ENCODE results near the gene SLAMF1.
"Not testable (repeated sequence)": the region's sequence is repeated elsewhere in the genome, so short reads cannot be mapped to it uniquely, and the experiment has no call there.

The SLAMF1 gene, protein sequence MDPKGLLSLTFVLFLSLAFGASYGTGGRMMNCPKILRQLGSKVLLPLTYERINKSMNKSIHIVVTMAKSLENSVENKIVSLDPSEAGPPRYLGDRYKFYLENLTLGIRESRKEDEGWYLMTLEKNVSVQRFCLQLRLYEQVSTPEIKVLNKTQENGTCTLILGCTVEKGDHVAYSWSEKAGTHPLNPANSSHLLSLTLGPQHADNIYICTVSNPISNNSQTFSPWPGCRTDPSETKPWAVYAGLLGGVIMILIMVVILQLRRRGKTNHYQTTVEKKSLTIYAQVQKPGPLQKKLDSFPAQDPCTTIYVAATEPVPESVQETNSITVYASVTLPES

DNA sequence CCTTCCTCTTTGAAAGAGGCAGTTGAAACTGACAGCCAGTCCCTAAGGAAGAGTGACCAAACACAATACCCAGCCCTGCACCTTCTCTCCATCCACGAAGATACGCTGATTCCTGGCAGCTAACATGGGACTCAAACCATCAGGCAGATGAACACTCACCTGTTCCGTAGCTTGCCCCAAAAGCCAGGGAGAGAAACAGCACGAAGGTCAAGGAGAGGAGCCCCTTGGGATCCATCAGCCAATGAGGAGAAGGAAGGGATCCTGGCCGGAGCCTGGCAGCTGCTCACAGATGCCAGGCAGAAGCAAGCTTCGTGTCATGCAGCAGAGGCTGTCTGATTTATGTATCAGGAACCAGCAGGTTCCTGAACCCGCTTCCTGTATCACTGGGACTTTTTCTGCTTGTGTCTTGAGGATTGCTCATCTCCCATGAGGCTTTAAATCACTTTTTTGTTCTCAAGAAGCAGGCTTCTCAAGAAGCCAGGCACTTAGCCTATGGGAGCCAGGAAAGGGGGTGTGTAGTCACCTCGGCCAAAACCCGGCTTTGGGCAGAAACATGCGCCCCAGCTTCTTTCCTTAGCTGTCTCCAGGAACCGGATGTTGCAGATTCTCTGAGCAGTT is at the start of gene SLAMF1:
Gene SLAMF1, minus strand, starts transcription at position 334 of the 618 bp plus-strand sequence. Its CDS starts 99 bp downstream, at position 235.
- no peak for DNase-seq

DNA sequence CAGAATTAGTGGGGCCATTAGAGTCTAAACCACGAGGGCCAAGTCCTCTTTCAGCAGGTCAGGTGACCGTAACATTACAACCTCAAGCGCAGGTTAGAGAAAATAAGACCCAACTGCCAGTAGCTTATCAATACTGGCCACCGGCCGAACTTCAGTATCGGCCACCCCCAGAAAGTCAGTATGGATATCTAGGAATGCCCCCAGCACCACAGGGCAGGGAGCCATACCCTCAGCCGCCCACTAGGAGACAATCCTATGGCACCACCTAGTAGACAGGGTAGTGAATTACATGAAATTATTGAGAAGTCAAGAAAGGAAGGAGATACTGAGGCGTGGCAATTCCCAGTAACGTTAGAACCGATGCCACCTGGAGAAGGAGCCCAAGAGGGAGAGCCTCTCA is 45.5 kb upstream of the SLAMF1 start:
- DNase-seq = not testable (repeated sequence)

DNA sequence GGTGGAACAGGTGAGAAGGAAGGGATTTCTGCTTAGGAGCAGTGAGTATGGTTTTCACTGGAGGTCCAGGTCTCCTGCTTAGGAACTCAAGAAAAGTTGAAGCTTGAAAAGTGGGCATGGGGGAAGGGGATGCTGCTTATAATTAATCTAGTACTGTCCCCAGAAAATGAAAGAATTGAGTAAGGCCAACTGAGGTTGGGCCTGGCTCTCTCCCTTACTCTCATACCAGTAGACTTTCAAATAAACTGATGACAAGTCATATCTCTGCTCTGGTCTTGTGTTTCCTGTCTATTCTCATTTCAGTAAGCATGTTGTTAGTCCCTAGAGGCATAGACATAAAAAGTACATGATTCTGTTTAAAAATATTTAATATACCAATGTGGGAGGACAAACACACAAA is 38.4 kb upstream of the SLAMF1 start:
- no peak for DNase-seq

DNA sequence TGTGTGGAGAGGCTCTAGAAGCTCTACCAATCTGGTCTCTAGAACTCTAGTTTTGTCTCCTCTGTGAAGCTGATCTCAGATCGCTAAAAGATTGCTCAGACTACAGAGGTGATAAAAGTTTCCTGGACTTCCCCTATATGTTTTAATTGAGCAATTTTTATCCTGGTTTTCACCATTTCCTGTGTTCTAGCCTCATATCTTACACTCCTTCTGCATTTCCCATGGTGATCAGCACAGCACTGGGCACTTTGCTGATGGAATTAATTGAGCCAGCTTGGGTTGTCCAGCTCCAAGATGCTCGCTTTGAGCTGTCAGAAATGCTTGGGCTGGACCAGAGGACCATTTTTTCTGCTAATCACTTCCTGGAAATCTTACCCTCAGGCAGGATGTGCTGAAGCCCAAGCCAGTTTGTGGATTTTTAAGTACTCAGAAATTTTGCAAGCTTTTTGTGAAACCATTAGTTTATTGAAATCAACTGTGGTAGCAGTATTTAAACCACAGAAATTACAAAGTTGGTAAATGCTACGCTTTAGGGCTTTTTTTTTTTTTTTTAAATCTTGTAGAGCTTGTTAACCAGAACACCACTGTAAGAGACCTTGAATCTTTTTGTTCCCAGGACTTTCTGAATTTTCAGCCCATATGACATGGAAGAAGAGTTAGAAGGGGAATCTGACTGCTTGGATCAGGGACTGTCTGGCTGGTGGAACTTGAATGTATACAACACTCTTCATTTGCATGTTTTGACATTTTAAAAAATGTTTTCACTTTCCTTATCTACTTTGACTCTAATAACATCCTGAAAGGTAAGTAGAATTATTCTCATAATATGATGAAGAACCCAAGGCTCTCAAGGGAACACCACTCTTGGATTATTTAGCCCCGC is 36.4 kb upstream of the SLAMF1 start:
- no peak for DNase-seq

DNA sequence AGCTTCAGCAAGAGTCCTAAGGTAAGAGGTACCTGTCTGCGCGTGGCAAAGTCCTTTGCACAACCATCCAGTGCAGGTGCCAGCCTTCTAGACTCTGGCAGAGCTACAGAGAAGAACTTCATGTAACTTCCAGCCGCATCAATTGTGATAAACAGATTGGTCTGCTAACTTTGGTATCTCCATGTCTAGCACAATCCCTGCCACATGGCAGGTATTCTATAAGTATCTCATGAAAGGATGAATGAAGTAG is 35.0 kb upstream of the SLAMF1 start:
- no peak for DNase-seq

DNA sequence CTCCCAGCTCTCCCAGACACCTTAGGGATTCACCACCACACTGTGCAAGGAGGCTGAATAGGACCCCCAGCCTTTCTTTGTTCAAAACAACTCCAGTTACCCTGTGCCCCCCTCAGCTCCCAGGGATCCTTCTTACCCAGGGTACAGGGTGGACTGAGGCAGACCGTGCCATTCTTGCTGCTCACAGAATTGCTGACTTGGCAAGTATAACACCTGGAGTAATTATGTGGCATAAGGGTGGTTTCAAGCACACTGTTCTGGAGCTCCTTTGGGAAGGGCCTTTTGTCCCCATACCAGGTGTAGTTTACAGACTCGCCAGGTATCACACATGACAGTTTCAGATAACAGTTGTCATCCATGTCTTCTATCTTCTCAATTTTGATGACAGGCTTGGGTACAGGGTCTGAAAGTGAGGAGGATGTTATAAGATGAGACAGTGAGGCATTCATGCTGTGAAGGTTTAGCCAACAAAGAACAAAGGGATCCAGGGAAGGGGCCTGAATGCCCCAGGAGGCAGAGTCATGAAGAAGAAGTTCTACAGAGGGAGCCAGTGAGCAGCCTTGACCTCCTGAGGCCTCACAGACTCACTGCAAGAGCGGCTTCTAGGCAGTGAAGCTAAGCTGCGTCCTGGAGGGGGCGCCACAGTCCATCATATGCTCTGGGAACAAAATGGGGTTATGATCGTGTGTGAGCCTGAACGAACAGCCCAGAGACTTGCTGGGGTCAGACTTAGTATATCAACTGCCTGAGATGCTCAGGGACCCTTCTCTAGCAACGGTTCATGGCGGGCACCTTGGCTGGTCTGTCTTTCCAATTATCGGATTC is 34.4 kb upstream of the SLAMF1 start:
- peak; percentile 37 for DNase-seq

DNA sequence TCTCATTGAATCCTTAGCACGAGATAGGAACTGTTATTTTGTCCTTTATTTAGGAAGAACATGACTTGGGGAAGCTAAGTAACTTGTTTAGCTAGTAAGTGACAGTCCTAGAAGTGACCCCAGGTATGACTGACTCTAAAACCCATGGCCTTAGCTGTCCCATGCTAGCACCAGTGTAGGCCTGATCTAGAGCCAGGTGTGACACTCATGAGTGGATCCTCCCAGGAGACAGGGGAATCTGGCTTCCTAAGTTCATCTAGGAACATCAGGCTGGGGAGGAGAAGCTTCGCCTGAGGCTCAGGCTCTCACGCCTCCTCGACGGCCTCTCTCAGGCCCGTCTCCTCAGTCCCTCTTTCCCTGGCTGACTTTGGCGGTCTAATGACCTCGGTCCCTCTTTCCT is 33.6 kb upstream of the SLAMF1 start:
- DNase-seq = no peak

DNA sequence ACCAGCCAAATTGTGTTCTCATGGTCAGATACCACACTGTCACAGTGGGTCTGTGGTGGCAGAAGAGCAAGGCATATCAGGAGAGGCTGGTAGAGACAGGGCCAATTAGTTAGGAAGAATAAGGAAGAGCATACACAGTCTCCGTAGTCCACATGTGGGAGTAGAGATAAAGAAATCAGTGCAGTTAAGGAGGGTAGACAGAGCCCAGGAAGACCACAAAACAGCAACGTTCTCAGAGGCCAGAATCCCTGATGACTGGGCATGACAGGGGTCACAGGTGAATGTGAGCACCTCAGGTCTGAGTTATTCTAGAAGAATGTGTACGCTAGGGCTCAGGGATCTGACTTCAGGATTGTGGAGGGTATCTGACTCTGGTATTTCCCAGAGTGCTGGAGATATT is 33.0 kb upstream of the SLAMF1 start:
- no peak for DNase-seq

DNA sequence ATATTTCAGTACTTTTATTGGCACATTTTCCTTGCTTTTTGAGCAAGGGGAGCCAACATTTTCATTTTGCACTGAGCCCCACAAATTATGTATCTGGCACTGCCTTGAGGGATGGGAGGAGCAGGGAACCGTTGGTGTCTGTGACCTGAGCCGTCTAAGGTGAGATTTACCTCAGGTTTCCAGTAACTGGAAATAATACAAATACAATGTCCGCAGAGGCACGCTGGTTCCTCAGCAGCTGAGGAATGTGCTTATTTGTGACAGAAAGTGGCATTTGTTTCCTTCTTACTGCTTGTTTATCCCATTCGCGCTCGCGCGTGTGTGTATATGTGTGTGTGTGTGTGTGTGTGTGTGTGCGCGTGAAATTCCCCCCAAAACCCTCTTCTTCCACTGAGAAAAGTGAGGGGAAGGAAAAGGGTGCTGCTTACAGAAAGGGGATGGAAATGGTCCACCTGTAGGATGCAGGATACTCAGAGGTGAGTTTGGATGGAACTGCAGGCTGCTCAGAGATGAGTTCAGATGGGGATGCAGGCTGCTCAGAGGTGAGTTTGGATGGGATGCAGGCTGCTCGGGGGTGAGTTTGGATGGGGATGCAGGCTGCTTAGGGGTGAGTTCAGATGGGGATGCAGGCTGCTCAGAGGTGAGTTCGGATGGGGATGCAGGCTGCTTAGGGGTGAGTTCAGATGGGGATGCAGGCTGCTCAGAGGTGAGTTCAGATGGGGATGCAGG is 30.2 kb upstream of the SLAMF1 start:
- DNase-seq = no peak

DNA sequence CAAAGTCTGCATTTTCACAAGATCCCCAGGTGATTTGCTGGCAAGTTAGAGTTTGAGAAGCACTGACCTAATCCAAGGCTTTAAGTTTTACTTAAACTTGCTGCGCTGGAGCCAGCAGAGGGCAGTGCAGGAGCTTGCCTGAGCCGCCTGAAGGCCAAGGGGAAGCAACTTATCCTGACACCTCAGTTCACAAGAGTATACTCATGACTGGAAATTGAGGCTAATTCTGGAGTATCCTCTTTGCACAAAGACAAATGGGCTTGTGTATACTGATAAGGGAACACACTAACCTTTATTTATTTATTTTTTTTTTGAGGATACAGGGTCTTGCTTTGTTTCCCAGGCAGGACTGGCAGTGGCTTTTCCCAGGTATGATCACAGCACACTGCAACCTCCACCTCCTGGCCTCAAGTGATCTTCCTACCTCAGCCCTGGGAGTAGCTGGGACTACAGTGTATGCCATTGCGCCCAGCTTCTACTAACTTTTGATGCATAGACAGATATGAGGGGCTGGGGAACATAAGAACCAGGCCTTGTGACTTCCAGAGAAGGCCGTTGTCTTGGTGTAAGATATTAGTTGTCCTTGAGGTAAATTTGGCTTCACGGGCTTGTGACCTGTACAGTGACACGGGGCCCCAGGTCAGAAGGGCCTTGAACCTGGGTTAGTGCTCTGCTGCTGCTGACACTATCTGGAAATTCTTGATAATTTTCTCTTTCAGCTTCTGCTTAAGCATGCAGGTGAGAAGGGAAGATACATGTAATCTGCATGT is 29.0 kb upstream of the SLAMF1 start:
- peak; percentile 45 for DNase-seq

DNA sequence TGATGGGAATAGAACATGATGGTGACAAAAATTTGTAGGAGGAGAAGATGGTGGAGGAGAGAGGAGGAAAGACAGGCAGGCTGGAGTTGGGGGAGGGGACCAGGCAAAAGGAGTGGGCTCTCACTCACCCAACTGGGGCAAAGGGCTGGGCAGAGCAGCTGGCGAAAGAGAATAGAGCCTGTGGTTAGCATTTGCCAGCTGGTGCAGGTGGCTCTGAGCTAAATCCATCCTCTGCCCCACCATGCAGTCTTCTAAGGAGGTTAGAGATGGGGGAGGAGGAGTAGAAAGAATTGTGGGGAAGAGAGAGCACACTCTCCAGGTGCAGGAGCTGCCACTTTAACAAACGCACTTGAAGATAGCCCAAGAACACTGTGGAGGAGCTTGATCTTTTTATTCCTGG is 27.6 kb upstream of the SLAMF1 start:
- DNase-seq = no peak

DNA sequence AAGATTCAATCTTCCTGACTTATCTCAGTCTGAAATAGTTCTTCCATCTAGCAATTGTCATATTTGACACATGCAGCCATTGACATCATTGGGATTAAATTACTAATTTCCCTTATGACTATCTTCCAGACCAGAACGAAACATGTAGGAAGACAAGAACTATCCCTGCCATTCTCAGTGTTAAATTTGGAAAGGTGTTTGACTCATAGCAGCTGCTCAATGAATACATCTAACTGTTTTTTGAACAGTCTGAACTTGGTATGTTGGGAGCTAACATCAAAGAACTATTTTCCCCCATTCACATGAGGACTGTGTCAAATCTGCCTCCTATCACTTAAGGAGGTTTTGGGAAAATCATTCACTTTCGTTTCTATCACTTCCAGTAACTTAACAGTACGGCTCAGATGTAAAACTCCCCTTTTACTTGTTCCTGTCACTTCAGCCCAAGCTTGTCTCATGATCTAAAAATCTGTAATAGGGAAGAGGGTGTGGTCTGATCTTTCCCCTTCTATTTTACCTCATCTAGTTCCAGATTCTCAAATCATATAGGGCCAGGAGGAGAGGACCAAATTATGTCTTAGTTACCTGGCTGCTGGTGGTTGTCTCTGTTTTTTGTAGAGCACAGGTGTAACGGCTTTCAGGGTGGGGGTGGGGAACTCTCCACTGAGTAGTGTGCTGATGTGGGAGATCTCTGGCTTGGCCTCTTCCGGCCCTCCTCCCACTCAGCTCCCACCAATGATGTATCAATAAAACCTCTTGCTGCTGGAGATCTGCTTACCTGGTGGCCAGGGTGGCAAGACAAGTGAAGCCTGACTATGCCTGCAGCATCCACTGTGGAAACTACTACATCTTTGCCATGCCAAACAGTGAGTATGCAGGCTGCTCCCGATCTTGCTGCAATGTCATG is 26.2 kb upstream of the SLAMF1 start:
- no peak for DNase-seq

DNA sequence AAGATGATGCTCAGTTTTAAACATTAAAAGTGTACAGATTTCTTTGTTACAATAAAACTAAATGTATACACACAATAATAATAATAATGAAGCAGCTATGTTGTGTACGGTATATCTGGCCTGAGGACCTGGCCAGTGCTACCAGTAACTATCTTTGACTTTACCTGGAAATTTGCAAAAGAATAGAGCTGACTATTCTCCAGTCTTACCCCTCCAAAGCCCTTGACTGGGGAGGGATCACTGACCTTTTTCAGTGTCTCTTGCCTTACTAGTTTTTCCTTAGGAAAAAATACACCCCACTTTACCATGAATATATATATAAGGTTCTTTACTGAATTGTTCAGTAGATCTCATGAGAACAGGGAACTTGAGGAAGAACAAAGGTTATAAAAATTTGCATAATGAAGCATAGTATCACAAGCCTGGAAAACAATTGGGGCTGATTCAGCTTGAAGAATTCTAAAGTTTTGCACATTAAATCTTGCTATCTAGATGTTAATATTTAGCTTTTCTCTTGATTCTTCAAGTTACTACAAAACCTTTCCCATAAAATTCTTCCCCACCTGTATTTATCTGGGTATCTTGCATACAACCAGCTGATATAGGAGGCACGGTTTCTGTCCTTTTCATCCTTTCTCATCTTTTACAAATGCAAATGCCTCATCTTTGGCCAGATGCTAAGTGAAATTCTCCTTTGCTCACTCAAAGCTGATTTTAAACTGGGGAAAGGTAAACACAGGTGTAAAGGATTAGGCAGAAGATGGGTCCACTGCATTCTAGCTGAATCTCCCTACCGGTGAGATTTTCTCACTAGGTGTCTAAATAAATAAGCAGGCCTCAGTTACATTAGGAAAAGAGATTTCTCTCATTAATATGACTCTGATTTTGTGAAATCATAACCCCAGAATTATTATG is 25.0 kb upstream of the SLAMF1 start:
- DNase-seq = no peak

DNA sequence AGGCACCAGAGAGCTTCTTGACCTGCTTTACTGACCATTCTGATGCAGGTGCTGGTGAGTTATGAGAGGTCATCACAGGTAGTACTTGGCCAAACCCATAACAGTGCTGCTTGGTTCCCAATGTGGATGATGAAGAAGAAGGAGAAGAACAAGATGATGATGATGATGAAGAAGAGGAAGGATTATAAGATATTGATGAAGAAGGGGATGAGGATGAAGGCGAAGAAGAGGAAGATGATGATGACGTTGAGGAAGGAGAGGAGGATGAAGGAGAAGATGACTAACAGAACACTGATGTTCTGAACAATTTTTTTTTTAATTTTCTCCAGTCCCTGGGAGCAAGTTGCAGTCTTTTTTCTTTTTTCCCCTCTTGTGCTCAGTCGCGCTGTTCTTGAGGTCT is 23.9 kb upstream of the SLAMF1 start:
- no peak for DNase-seq

DNA sequence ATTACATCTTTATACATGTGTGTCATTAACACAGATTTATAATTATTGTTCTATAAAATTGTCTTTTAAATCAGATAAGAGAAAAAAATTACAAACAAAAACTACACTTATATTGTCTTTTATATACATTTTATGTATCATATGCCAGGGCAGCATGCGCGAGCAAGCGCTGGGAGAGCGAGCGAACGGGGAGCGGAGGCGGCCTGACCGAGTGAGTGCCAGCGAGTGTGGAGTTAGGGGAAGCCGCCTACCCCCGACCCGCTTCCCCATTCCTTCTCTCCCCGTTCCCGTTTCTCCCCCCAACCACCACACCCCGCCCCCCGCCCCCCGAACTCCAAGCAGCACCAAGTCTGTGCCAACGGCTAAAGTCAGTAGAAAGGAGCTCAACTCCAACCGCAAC is 23.0 kb upstream of the SLAMF1 start:
- DNase-seq = no peak

DNA sequence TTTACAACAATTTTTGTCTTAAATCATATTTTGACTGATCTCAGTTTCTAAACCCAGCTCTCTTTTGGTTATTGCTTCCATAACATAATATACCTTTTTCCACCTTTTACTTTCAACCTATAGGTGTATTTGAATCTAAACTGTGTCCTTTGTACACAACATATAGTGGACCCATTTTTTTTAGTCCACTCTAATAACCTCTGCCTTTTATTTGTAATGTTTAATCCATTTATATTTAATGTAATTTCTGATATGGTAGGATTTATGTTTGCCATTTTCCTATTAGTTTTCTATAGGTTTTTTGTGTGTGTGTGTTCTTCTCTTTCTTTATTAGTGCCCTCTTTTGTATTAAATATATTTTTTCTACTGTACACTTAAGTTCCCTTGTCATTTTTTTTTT is 22.4 kb upstream of the SLAMF1 start:
- no peak for DNase-seq

DNA sequence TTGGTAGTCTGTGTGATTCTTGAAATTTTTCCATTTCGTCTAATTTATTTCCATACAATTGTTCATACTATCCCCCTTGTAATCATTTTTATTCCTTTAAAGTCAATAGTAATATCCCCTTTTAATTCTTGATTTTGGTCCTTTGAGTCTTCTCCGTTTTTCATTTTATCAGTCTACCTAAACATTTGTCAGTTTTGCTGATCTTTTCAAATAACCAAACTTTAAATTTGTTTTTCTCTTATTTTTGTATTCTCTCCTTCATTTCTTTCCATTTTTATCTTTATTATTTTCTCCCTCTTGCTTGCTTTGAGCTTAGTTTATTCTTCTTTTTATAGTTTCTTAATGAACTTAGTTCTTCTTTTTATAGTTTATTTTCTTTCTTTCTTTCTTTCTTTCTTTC is 21.1 kb upstream of the SLAMF1 start:
- no peak for DNase-seq

DNA sequence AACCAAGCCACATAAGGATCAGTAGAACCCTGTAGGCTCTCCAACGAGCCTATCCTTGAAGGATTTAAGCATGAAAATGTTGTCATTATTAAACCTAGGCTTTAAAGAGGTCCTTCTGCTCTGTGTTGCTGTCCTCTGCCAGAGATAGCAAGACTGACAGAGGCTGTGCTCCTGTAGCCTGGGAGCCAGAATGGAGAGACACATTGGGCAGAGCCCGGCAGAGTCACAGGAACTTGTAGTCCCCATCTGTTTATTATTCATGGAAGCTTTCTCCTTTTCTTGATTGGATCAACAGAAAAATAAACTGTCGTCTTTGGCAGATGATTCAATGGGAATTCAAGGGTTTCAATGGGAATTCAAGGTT is 19.2 kb upstream of the SLAMF1 start:
- no peak for DNase-seq

DNA sequence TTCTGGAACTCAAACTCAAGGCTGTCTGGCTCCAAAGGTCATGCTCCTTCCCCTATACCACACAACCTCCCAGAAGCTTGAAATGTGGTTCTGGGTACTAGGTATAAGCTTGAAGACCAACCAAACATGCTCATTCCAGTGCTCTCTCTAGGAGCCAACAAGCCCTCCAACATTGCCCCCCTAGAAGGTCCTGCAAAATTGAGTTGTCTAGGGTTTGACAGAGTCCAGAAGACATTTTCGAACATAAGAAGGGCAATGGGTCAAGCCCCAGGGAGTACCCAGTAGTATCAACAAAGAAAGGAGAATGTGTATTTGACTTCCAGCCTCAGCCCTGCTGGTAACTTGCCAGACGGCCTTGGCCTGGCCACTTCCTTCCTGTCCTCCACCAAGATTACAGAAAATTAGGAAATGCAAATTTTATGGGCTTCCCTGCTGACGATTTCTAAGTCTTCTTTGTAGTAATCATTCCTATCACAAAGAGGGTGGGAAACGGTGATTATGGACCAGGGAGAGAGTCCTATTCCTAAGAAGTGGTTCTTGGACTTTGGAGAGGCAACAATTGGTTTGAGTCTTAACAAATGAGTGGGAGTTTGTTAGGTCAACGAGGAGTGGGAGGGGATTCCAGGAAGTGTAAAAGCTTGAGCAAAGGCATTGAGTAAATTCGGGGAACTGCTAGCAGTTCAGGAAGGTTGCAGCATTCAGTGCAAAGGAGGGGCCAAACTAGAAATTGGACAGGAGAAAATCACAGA is 18.7 kb upstream of the SLAMF1 start:
- DNase-seq = no peak
